ENCODE data around the gene GAB2. TPM values are rescaled to one million over a fixed set of nuclear protein-coding genes. Genes with fewer than 3 reads are reported as not detected.

The GAB2 gene
- total RNA-seq, 2 donors from 2014 or later = 27.7 to 29.8 TPM

DNA sequence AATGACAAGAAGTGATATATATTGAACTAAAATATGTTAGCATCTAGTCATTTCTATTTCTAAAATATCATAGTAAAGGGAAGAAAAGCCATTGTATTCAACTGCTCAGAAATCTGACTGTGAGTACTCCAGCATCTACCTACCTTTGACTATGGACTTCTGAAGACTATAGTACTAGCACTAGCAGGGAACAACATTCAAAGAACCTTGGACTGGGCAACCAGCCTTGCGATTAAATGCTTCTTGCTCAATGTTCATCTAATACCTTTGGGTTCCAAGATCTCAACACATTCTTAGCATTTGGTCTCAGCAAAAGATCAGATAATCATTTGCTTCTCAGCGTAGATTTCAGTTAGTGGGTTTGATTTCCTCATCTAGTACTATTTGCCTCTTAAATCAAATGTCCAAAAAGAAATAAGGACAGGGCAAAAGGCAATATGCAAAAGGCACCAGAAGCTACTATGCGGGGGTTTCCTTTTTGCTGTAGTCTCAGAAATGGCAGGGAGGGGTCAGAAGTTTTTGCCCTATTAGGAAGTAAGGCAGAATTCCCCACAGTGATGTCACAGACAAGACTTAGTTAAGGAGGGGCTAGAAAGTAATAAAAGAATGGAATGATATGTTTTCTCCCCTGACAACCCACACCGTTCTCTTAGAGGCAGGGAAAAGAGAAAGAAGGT, 80.6 kb downstream of the GAB2 start:
- intact Hi-C loops (cut with DNase I, micrococcal nuclease) = no loop called here
- DNase-seq = no peak
- ATAC-seq = no peak

DNA sequence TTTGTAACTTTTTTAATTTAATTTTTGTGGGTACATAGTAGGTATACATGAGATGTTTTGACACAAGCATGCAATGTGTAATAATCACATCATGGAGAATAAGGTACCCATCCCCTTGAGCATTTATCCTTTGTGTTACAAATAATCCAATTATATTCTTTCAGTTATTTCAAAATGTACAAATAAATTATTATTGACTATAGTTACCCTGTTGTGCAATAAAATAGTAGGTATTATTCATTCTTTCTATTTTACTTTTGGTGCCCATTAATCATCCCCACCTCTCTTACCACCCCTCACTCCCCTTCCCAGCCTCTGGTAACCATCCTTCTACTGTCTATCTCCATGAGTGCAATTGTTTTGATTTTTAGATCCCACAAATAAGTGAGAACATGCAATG, 83.5 kb downstream of the GAB2 start:
- DNase-seq (no peak), ATAC-seq (no peak)
- intact Hi-C loops (cut with DNase I, micrococcal nuclease) = no loop called here

DNA sequence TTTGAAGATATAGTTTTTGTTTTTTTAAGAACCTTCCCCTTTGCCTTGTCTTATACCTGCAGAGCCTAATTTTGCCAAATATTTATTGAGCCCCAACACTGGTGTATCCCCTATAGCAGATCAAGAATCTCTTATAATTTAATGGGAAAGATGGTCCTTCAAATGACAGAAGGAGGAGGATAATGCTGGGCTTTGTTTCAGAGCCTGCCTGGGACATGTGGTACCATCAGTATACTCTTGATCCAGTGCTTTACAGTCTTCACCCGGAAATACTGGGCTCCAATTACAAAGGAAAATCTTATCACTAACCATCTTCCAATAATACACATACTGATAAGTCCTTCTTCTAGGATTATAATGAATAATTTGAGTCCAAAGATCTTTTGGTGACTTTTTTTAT, 84.7 kb downstream of the GAB2 start:
- intact Hi-C loops (cut with DNase I, micrococcal nuclease) = no loop called here
- DNase-seq = no peak
- peak; percentile 20 for ATAC-seq

DNA sequence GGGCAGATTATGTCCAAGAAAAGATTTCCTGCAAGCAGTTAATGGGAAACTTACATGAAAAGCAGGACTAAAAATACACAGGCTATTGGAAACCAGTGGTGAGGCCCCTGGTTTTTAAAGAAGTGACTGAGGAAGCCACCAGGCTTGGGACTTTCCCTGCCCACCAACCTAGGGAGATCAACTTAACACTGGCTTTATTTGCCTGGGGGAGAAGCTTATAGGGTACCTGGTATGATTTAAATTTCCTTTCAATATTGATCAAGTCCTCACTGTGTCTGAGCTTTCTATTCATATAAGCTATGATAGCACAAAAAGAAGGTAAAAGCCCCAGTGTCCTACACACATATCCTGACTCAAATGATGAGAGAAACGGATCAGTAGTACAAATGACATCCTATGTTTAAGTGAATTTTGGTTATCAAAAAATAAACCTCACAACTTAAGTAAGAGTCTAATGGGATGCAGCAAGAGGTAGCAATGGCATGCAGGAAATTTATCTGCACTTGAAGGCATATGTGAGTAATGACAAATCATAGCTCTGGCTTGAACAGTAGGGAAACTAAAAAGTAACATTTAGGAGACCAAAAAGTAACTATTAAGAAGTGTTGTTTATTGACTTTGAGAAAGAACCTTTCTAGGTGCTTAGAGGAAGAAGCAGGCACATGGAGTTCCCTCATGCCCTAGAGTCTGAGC, 85.3 kb downstream of the GAB2 start:
- intact Hi-C loops (cut with DNase I, micrococcal nuclease) = no loop called here
- ATAC-seq = no peak
- no peak for DNase-seq

DNA sequence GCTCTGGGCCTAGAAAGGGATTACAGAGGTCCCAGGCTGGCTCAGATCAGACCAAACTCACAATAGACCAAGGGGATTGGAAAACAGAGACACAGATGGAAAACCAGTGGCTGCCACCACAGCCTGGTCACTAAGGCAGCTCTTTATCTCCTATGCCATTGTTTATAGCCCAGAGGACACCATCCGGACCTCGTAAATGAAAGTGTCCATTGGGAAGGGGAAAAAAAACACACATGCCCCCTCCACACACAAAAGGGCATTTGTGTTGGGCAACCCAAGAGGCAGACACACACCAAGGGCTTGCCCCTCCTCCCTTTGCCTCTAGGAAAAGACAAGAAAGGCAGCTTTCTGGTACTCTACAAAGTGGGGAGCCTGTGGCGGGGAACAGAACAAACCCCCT, 85.9 kb downstream of the GAB2 start:
- DNase-seq (no peak), ATAC-seq (no peak)
- intact Hi-C loops (cut with DNase I, micrococcal nuclease) = no loop called here

DNA sequence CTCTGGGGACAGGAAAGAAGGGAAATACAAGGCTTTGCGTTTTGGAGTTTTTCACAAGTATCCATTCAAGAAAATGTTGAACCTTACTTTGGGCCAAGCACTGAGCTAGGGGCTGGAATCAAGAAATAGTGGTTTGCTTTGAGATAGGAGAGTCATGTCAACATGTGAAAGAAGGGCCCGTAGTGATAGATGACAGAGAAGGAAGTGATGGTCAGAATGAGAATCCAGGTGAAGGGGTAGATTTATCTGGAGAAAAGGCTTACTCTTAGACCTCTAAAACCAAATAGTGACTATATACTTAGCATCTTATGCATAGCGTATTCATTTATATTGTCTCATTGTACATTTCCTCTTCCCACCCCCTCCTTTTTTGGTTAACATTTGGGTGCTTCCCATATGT, 87.3 kb downstream of the GAB2 start:
- no peak for DNase-seq
- no peak for ATAC-seq
- intact Hi-C loops (cut with DNase I, micrococcal nuclease) = no loop called here

DNA sequence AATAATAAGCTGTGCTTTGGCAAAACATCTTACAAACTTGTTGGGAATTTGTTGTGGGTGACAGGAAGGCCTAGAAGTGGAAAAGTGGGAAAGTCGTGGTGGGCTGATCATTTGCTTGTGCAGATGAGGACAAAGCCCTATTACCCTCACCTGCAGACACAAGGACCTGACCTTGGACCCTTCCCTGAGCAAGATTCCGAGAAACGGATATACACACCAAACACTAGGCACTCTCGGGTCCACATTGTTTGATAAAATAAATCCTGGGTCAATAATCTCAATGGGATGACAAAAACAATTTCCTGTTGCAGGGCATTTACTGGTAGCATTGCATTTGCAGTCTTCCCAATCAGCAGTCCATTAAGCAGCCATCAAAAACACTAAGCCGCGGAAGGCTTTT, 89.7 kb downstream of the GAB2 start:
- intact Hi-C loops (cut with DNase I, micrococcal nuclease) = no loop called here
- ATAC-seq (no peak), DNase-seq (no peak)

DNA sequence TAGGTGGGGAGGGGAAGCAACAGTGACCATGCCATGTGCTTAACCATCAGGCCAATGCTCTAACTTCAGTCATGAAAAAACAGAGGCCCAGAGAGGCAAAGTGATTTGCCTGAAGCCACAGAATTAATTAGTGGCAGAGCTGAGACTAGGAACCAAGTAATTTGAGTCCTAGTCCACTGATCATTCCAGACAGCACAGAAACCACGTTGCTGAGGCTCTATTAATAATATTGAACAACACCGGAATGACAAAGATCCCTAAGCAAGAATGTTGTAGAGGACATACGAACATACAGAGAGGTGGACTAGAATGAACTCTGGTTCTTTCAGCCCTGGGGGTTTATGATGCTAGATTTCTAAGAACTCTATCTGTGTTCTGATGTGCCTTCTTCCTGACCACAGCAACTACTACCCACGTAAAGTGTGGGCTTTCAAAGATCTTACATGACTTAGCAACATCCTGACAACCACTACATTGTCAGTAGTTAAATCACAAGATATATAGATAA, 92.3 kb downstream of the GAB2 start:
- no peak for ATAC-seq
- intact Hi-C loops (cut with DNase I, micrococcal nuclease) = no loop called here

DNA sequence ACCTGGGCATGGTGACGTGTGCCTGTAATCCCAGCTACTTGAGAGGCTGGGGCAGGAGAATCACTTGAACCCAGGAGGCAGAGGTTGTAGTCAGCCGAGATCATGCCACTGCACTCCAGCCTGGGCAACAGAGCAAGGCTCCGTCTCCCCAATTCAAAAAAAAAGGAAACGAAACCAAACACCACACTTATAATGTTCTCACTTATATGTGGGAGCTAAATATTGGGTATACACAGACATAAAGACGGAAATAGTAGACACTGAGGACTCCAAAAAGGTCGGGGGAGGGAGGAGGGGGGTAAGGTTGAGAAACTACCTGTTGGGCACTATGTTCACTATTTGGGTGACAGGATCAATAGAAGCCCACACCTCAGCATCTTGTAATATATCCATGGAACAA, 94.3 kb downstream of the GAB2 start:
- DNase-seq (no peak), ATAC-seq (no peak)
- intact Hi-C loops (cut with DNase I, micrococcal nuclease) = no loop called here

More for the DNA sequence above, 92.3 kb downstream of the GAB2 start:
- no peak for DNase-seq

DNA sequence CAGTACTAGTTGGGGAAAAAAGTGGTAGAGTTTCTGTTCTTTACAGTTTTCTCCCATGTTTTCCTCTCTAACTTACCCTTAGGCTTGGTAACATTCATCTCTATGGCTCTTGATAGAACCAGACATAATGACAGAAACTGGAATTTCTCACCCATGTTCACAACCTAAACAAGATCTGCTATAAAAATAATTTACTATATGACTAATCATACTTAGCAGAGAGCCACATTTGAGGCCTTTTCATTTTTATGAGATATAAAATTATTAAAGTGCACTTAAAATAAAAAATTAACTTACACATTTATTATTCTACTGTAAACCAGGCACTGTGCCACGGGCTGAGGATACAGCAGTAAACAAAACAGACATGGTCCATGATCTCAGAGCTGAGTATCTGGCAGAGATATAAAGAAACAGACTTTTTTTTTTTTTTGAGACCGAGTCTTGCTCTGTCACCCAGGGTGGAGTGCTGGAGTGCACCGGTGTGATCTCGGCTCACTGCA, 98.1 kb downstream of the GAB2 start:
- intact Hi-C loops (cut with DNase I, micrococcal nuclease) = no loop called here

DNA sequence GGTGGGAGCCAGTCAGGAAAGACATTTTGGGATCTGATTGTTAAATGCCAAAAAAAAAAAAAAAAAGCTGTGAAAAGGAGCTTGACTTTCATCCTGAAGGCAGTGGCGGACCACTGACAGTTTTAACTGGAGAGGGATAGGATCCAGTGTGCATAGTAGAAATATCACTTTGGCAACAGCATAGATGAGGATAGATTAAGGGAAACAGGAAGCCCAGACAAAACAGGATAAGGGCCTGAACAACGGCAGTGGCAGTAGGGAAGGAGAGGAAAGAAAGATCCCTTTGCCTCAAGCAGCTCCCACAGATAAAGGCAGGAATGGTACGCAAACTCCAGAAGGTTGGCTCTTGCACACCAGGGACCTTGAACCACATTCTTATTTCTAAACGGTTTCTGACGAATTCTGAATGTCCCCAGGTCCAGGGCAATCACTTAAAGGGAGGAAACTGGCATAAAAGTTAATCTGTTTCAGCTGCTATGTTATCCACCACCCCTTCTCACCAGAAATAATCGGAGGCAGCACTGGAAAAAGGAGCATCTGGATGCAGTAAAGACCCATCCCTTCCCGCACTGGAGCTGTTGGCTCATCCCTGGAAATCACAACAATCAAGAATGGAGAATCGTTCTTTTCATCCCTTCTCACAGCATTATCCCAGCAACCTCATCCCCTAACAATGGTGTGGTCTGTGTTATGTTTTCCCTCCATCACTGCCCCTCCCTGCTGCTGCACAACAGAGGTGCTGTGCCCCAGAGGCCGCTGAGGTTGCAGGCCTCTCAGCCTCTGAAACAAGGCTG, 99.1 kb downstream of the GAB2 start:
- DNase-seq (no peak), ATAC-seq (no peak)
- intact Hi-C loops (cut with DNase I, micrococcal nuclease) = no loop called here

More for the DNA sequence above, 98.1 kb downstream of the GAB2 start:
- ATAC-seq (peak; percentile 81), DNase-seq (peak in 1 of 2 donors; percentile 31)

DNA sequence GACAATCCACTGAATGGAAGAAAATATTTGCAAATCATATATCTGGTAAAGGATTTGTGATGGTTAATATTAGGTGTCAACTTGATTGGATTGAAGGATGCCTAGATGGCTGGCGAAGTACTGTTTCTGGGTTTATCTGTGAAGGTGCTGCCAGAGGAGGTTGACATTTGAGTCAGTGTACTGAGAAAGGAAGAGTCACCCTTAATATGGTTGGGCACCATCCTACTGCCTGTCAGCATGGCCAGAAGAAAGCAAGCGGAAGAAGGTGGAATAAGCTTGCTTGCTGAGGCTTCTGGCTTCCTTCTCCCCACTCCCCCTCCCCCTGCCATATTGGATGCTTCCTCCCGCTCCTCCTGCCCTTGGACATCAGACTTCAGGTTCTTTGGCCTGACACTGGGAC, 101.9 kb downstream of the GAB2 start:
- DNase-seq = no peak
- intact Hi-C loops (cut with DNase I, micrococcal nuclease) = no loop called here
- ATAC-seq = no peak

DNA sequence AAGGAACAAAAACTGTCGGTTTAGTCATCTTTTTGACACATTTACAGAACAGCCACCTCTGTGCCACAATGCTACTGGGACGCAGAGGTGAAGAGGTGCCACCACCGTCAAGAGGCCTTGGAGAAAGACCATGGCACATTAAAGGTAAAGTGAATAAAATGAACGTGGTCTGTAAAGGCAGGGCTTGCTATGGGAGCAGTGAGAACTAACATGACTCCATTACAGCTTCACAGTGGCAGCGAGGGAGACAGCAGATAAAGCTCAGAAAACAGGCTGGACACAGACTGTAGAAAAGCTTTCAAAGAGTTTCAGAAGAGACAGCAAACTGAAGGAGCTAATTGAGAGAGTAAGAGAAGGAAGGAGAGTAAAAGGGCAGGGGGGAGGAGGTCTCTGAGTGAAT, 102.9 kb downstream of the GAB2 start:
- DNase-seq (no peak), ATAC-seq (no peak)
- intact Hi-C loops (cut with DNase I, micrococcal nuclease) = no loop called here

DNA sequence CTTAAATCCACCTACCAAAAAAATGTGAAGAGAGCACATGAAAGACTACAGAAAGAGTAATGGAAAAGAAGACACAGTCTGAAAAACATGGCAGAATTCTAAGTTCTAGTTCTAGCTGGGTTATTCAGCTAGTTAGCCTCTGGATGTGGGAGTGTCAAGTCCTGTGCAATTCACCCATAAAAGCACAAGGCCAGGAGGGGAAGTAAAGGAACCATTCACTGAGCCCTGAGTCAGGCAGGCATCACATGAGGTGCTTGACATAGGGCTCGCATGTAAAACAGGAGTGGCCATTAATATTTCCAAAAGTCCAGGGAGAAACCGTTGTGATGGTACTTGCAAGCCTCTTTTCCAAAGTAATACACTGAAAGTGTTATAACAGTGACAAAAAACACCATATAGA, 103.7 kb downstream of the GAB2 start:
- peak; percentile 78 for ATAC-seq
- intact Hi-C loops (cut with DNase I, micrococcal nuclease) = no loop called here
- no peak for DNase-seq

DNA sequence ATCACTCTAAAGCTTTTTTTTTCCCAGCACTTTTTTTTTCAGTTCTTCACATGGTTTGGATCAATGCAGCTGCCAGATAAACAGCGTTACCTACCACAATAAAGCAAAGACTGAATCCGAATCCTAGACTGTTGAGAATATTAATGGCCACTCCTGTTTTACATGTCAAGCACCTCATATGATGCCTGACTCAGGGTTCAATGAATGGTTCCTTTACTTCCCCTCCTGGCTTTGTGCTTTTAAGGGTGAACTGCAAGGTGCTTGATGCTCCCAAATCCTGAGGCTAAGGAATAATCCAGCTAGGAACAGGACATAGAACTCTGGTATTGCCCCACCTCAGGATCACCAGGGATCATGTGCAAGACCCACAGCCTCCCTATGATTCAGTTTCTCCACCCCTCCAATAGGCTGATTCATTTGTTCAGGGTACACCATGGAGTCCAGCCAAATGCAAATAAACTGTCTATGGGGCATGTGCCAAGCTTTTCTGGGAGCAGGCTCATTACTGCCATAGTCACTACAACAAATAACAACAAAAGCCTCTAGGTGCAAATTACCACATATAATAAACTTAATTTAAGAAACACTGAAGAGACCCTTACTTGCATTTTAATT, 104.3 kb downstream of the GAB2 start:
- intact Hi-C loops (cut with DNase I, micrococcal nuclease) = no loop called here
- peak in 1 of 2 donors; percentile 38 for DNase-seq
- ATAC-seq = peak; percentile 77

DNA sequence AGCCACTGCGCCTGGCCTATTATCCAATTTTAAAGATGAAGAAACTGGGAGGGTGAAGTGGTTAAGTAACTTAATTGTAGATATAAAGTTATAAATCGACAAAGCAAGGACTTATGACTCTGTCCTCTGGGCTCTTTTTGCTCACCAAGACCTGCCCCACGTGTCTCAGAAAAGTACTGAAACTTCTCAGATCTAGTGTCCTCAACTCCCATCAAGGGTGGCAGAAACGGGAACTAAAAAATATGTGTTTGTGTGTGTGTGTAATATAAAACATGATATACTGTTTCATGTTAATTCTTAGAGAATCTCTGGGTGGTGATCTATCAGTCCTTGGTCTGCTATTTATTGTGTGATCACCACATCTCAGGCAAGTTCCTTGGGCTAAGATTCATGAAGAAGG, 104.9 kb downstream of the GAB2 start:
- ATAC-seq (peak; percentile 50), DNase-seq (no peak)
- intact Hi-C loops (cut with DNase I, micrococcal nuclease) = no loop called here

DNA sequence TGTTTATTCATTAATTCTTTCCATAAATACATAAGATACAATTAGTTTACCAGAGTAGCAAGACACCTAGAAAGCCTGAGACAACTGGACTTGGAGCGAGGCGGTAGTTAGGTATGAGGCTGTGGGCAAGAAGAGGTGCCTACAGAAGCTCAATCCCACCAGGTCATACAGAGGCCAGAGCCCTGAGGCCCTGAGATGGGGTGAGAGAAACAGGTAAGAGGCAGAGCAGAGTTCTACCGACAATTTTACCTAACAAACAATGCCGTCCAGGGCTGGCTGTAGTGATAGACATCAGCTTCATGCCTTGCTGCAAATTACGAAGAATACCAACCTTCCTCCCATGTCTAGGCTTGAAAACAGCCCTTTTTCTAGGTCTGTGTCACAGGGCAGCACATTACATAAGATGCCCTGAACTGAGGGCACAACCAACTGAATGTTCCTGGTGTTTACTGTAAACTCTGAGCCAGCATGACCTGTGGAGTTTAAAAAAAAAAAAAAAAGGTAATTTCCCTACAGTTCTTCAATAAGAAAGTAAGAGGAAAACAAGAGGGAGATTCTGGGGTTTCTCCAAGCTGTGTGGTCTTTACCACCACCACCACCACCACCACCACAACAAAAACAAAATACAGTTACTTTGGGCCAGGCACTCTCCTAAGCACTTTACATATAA, 105.8 kb downstream of the GAB2 start:
- intact Hi-C loops (cut with DNase I, micrococcal nuclease) = no loop called here
- no peak for ATAC-seq
- no peak for DNase-seq

DNA sequence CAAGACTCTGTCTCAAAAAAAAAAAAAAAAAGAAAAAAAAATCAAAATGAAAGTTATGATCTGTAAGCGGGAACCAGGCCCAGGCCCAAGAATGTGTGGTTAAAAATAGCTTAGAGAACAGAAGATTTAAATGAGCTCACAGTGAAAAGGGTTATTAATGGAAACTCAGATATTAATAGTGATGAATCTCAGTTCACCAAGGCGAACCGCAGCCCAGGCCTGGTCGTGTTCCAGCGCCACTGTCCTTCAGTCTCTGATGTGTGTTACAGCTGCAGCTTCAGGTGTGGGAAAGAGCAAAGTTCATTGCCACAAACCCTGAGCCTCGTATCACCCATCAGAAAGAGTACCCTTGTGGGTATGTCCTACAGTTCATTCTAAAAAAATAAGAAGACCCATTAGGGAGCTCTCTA, 107.1 kb downstream of the GAB2 start:
- peak; percentile 55 for ATAC-seq
- intact Hi-C loops (cut with DNase I, micrococcal nuclease) = no loop called here

DNA sequence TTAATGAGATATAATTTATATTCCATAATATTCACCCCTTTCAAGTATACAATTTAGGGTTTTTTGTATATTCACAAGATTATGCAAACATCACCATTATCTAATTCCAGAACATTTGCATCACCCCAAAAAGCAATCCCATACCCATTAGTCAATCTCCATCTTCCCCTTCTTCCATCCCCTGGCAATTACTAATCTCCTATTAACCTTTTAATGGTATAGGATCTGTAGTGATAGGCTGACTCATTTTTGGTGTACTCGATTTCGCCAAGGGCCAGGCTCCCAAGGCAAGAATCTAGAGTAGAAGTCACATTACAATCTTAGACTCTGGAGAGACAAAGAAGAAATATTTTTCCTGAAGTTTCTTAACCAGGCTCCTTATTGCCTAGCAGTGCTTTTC, 113.4 kb downstream of the GAB2 start:
- intact Hi-C loops (cut with DNase I, micrococcal nuclease) = no loop called here
- DNase-seq = no peak

More for the DNA sequence above, 107.1 kb downstream of the GAB2 start:
- DNase-seq = peak; percentile 53 to 55

More for the DNA sequence above, 113.4 kb downstream of the GAB2 start:
- ATAC-seq = no peak

Measured in left colon (tissue), 2 donors.